ENCODE results near the gene ATG7.
A peak's percentile ranks its signal among the peaks of the same experiment; 100 is the strongest.

ATG7 gene

GRCh38 chr3:11543141-11543947 lies 271.1 kb downstream of the ATG7 start:
- DNase-seq = no peak

- DNase-seq = no peak
These were observed 271.8 kb downstream of the ATG7 start for GRCh38 chr3:11543948-11544387.

GRCh38 chr3:11544412-11545181 lies 272.4 kb downstream of the ATG7 start:
- DNase-seq = peak; percentile 79

GRCh38 chr3:11545186-11545851 lies 273.1 kb downstream of the ATG7 start:
- peak; percentile 10 for DNase-seq

- peak; percentile 47 for DNase-seq
These were observed 274.6 kb downstream of the ATG7 start for GRCh38 chr3:11546657-11547302.

GRCh38 chr3:11547498-11547897 lies 275.3 kb downstream of the ATG7 start:
- no peak for DNase-seq

GRCh38 chr3:11548721-11549131 lies 276.5 kb downstream of the ATG7 start:
- DNase-seq = no peak

- DNase-seq = no peak
These were observed 277.5 kb downstream of the ATG7 start for GRCh38 chr3:11549580-11550140.

- no peak for DNase-seq
These were observed 278.8 kb downstream of the ATG7 start for GRCh38 chr3:11551036-11551435.

- no peak for DNase-seq
These were observed 280.4 kb downstream of the ATG7 start for GRCh38 chr3:11552289-11553264.

- DNase-seq = no peak
These were observed 281.4 kb downstream of the ATG7 start for GRCh38 chr3:11553436-11554235.

GRCh38 chr3:11554236-11554610 lies 282.0 kb downstream of the ATG7 start:
- DNase-seq = no peak

GRCh38 chr3:11554666-11555065 lies 282.5 kb downstream of the ATG7 start:
- no peak for DNase-seq

- DNase-seq = no peak
These were observed 283.1 kb downstream of the ATG7 start for GRCh38 chr3:11555211-11555782.

GRCh38 chr3:11555881-11556633 lies 283.9 kb downstream of the ATG7 start:
- DNase-seq = no peak

- no peak for DNase-seq
These were observed 284.9 kb downstream of the ATG7 start for GRCh38 chr3:11556851-11557644.

GRCh38 chr3:11558002-11558401 lies 285.8 kb downstream of the ATG7 start:
- no peak for DNase-seq

GRCh38 chr3:11558411-11558903 lies 286.3 kb downstream of the ATG7 start:
- no peak for DNase-seq
